ENCODE results near the gene CACNA1C.
"Not testable (repeated sequence)": the region's sequence is repeated elsewhere in the genome, so short reads cannot be mapped to it uniquely, and the experiment has no call there.

The CACNA1C gene

DNA sequence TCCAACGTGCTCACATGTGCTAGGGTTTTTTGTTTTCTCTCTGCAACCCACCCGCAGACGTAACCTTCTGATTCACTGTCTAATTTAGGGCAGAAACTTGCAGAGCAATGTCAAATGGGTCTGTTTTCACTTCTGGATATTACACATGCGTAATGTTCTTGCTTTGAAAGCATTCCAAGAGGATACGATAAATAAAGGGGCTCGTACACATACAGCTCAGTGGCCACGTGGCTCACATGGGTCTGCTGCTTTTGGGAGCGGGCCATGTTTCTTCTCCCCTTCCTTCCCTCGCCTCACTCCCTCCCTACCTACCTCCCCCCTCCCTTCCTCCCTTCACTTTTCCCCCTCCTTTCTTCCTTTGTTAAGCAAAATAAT lies 23.4 kb downstream of the CACNA1C start:
- DNase-seq (ENCODE audit: low spot score): no peak

DNA sequence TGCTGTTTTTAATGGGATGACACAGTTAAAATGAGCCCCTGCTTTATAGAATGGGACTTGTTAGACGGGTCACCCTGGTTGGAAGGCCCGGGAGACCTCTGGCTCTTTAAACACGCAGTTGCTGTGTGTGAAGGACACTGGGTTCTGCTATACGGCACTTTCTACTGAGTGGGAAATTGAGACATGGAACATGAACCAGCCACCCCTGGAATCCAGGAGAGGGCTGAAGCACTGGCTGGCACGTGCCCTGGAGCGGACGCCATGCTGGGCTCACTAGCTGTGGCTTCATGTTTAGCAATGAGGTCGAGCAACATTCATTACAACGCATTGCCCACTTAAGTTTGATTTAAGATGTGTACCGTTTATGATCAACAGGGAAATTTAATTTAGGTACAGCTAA lies 23.9 kb downstream of the CACNA1C start:
- DNase-seq (ENCODE audit: low spot score): no peak

DNA sequence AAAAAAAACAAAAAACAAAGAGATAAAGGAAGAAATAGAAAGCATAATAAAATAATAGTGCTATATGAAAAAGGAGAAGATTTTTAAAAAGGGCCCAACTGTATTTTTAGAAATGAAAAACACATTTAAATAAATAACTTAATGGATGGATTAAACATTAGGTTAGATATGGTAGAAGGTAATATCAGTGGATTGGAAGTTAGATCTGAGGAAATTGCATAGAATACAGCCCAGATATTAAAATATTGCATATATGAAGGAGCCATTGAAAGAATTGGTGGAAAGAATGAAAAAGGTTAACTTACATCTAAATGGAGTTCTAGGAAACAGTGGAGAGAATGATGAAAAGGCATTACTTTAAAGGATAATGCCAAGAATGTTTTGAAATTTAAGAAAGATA lies 27.8 kb downstream of the CACNA1C start:
- DNase-seq (ENCODE audit: low spot score): no peak

- no peak for DNase-seq (ENCODE audit: low spot score)
These were observed 29.5 kb downstream of the CACNA1C start for GRCh38 chr12:2082321-2082720.

DNA sequence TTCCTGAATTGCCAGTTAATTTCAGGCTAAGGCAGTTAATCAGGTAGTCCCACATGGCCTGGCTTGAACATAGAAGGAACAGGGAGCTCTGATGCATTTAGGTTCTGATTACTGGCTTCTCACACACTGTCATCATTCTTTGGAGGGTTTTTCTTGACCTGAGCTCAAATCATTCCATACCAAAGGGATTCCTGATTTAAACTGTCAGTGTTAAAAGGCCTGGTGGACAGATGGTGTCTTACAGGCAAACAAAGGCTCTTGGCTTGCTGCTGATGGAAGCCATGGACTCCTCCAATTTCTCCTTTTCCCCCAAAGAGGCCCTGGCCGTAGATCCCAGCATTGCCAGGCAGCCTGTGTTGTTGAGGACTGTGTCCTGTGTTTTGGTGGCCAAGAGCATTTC lies 30.2 kb downstream of the CACNA1C start:
- no peak for DNase-seq (ENCODE audit: low spot score)

DNA sequence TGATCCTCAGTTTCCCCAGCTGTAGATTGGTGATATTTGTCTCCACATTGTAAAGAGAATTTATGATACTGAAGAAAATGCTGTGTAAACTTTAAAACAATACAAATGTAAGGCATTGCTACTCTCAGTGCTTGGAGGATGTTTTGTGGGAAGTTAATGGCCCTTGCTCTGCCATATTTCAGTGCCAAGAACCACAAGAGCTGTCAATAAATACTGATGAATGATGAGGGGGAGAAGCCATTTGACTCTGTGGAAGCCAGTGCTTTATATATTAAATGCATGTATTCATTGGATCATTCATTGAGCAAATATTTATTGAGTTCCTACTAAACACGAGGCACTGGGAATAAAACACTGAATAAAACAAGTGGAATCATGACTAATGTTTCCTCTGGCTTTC lies 30.8 kb downstream of the CACNA1C start:
- no peak for DNase-seq (ENCODE audit: low spot score)

DNA sequence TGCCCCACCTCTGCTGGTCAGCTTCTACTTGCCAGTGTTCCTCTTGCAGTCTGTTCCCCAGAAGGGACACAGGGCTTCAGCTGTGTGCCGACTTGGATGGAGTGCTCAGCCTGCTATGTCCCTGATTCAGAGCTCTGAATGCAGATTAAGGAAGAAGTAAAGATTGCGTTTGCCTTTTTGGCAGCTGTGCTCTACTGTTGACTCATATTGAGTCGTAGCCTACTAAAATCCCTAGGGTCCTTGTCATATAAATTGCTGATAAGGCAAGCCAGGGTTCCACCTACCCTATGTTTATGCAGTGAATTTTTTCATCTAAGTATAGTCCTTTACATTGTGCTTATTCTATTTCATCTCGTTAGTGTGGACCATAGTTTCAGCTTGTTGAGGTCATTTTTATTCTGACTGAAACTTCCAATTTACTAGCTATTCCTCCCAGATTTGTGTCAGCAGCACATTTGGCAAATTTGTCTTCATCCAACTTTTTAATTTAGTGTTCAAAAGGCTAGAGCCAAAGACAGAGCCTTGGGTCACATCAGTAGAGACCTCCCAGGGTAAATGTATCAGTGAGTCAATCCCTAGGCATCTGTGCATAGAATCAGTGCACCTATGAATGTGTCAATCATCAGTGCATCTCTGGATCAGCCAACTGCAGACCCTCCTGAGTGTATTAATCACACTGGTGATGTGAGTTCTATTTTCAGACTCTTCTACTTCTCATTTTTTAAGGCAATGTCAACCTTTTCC lies 31.9 kb downstream of the CACNA1C start:
- DNase-seq (ENCODE audit: low spot score): no peak

DNA sequence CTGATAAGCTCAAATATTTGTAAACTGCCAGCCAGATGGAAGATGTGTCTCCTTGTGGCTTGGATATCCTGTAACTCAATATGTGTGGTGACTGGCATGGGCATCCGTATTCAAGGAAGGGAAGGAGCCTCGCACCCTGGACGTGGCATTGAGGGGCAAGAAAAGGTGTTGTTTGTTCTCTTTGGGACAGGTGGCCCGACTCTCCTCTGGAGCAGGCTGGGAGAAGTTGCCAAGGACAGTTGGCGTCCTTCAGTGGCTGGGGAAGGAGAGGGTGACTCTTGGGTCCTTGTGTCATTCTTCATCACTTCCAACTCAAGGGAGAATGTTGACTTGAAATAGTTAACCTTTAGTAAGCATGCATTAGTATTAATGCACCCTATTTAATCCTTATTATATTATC lies 39.6 kb downstream of the CACNA1C start:
- DNase-seq (ENCODE audit: low spot score): no peak

DNA sequence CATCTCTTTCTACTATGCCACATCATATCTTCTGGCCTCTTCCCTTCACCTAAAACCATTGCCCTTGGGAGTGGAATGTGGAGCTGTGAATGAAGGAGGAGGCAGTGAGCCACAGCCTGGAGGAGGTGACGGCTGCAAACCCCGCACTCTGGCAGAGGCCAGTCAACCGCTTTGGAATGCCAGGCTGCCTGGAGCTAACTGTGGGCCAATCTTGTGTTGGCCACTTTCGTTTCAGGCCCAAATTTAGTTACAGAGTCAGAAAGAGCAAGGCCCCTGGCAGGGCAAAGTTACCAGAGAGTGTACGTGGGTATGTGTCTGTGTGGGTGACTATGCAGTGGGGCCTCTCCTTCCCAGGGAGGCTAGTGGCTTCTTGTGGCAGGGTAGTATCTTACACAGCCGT lies 40.1 kb downstream of the CACNA1C start:
- no peak for DNase-seq (ENCODE audit: low spot score)

GRCh38 chr12:2094597-2094996 lies 41.8 kb downstream of the CACNA1C start:
- DNase-seq (ENCODE audit: low spot score): no peak

GRCh38 chr12:2095878-2096277 lies 43.1 kb downstream of the CACNA1C start:
- DNase-seq (ENCODE audit: low spot score): no peak

- no peak for DNase-seq (ENCODE audit: low spot score)
These were observed 44.8 kb downstream of the CACNA1C start for GRCh38 chr12:2097617-2098016.

DNA sequence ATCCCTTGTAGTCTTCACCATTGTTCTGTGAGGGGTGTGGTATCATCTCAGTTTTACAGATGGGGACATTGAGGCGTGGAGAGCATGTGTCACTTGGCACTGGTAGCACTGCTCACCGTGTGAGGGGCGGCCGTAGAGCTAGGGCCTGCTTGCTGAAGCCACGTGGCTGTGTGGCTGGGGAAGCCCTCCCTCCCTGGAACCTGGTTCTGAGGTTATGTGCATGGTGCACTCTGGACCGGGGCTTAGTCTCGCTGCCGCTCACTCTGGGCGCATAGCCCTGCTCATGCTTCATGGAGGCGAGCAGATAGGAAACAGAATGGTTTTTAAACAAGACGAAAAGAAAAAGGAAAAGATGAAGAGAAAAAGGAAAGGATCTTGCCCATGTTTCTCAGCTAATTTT lies 46.1 kb downstream of the CACNA1C start:
- DNase-seq (ENCODE audit: low spot score): no peak

GRCh38 chr12:2099595-2099994 lies 46.8 kb downstream of the CACNA1C start:
- no peak for DNase-seq (ENCODE audit: low spot score)

GRCh38 chr12:2101359-2101758 lies 48.6 kb downstream of the CACNA1C start:
- no peak for DNase-seq (ENCODE audit: low spot score)

- DNase-seq (ENCODE audit: low spot score): no peak
These were observed 49.0 kb downstream of the CACNA1C start for GRCh38 chr12:2101771-2102170.

DNA sequence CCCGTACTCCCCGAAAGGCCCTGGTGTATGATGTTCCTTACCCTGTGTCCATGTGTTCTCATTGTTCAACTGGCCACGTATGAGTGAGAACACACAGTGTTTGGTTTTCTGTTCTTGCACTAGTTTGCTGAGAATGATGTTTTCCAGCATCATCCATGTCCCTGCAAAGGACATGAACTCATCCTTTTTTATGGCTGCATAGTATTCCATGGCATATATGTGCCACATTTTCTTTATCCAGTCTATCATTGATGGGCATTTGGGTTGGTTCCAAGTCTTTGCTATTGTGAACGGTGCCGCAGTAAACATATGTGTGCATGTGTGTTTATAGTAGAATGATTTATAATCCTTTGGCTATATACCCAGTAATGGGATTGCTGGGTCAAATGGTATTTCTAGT lies 49.9 kb downstream of the CACNA1C start:
- DNase-seq (ENCODE audit: low spot score): not testable (repeated sequence)

DNA sequence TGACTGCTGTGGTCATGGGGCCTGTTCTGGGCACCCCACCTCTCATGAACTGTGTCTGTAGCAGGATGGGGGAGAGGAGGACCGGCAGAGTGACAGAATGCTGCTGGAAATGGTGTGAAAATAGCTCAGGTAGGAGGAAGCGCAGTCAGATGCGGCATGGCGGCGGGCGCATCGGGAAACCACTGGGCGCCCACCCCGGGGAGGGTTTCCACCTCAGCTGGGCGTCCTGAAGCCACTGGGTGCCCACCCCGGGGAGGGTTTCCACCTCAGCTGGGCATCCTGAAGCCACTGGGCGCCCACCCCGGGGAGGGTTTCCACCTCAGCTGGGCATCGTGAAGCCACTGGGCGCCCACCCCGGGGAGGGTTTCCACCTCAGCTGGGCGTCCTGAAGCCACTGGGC lies 52.6 kb downstream of the CACNA1C start:
- not testable (repeated sequence) for DNase-seq (ENCODE audit: low spot score)

GRCh38 chr12:2108166-2108565 lies 55.4 kb downstream of the CACNA1C start:
- no peak for DNase-seq (ENCODE audit: low spot score)

- no peak for DNase-seq (ENCODE audit: low spot score)
These were observed 56.3 kb downstream of the CACNA1C start for GRCh38 chr12:2108975-2109671.

- DNase-seq (ENCODE audit: low spot score): no peak
These were observed 57.3 kb downstream of the CACNA1C start for GRCh38 chr12:2110127-2110526.

DNA sequence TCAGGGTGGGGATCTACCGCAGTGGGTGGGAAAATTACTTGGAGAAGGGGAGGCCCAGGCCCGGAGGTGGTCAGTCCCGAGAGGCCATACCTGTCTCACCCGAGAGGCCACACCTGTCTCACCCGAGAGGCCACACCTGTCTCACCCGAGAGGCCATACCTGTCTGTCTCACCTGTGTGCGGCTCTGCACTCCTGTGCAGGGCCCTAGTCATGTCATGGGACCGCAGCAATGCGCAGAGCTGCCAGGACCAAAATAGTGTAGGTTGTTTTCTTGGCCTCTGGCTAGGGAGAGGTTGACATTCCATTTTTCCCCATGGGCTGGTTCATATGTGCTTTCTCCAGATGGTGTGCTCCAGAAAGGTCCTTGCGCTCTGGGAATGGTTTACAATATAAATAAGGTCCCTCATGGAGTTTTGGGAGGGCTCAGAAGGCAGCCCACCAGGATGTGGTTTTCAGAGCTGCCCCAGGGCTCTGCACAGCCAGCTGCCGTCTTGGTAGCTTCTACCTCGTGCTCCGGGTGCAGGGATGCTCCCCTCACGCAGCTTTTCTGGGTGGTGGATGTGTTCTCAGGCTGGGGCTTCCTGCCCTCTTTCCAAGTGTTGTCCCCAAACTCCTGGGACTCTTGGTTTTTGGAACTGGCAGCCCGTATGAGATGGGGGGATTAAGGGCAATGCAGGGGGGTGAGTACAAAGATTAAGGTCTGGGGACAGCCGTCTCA lies 58.2 kb downstream of the CACNA1C start:
- peak; percentile 38 for DNase-seq (ENCODE audit: low spot score)

DNA sequence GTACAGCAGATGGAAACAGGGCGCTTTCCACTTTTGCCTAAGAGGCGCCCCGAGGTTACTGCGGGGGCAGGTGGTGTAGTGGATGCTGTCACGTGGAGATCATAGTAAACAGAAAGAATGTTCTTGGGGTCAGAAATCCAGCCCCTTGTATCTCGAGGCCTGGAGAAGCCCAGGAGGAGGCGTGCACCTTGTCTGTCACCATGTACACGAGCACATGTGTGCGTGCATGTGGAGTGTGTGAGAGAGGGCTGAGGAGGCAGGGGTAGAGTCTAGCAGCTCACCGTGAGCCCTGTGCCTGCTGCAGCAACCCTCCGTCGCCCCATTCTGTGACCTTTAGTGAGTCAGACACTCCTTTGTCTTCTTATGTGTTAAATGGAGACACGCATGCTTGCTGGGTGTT lies 59.0 kb downstream of the CACNA1C start:
- no peak for DNase-seq (ENCODE audit: low spot score)

All from SW480 (cell line).